ENCODE results near the gene SRSF1.

Gene SRSF1

GRCh38 chr17:57971572-57971971 is 35.5 kb downstream of the SRSF1 start:
- TF ChIP-seq, protein P1, sequence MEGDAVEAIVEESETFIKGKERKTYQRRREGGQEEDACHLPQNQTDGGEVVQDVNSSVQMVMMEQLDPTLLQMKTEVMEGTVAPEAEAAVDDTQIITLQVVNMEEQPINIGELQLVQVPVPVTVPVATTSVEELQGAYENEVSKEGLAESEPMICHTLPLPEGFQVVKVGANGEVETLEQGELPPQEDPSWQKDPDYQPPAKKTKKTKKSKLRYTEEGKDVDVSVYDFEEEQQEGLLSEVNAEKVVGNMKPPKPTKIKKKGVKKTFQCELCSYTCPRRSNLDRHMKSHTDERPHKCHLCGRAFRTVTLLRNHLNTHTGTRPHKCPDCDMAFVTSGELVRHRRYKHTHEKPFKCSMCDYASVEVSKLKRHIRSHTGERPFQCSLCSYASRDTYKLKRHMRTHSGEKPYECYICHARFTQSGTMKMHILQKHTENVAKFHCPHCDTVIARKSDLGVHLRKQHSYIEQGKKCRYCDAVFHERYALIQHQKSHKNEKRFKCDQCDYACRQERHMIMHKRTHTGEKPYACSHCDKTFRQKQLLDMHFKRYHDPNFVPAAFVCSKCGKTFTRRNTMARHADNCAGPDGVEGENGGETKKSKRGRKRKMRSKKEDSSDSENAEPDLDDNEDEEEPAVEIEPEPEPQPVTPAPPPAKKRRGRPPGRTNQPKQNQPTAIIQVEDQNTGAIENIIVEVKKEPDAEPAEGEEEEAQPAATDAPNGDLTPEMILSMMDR (conservative IDR thresholded peaks at IDR 0.05; ENCODE audit: low read depth, low read length) = no peak
- H3K4me3 ChIP-seq (ENCODE audit: low read depth, low read length) = no peak overlapping the region
- DNase-seq (ENCODE audit: low read depth) = no peak

DNA sequence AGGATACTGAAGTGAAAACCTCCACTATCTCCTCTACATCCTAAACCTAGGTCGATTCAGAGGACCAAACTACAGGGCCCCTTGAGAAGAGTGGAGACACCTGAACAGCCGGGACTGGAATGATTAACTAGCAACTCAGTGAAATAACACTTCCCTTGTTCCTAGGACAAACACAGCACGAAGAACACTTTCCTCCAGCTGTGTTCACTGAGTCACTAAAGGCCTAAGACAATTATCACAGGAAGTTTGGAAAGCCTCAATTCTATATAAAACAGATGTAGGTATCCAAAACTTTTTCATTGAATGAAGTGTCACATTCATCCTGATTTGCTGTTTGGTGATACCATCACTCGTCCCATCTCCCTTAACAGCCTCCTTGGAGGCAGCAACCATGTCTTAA is 36.3 kb downstream of the SRSF1 start:
- H3K4me3 ChIP-seq (ENCODE audit: low read depth, low read length) = no peak overlapping the region
- TF ChIP-seq, protein P1 (conservative IDR thresholded peaks at IDR 0.05; ENCODE audit: low read depth, low read length) = no peak
- DNase-seq (ENCODE audit: low read depth) = no peak

DNA sequence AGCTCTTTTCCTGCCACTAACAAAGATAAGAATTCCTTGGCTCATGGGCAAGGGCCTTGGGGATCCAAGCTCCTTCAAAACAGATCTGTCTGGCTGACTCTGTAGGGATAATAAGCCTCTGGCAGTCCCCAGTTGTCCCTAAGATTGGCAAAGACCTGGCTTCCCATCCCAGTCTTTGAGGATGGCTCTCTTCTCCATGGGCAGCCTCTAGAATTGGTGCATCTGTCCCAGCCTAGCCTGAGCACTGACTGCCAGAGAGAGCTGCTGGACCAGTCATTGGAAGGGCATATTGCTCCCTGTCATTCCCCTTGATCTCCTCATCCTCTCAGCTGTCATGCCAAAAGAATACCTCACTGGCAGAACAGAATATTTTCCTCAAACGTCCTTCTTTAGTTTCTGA is 38.6 kb downstream of the SRSF1 start:
- TF ChIP-seq, protein P1 (conservative IDR thresholded peaks at IDR 0.05; ENCODE audit: low read depth, low read length) = no peak
- DNase-seq (ENCODE audit: low read depth) = no peak
- H3K4me3 ChIP-seq (ENCODE audit: low read depth, low read length) = no peak overlapping the region

GRCh38 chr17:57966875-57967274 is 40.2 kb downstream of the SRSF1 start:
- TF ChIP-seq, protein P1 (conservative IDR thresholded peaks at IDR 0.05; ENCODE audit: low read depth, low read length) = no peak

GRCh38 chr17:57966246-57966645 is 40.8 kb downstream of the SRSF1 start:
- no peak for DNase-seq (ENCODE audit: low read depth)
- no peak overlapping the region for H3K4me3 ChIP-seq (ENCODE audit: low read depth, low read length)
- TF ChIP-seq, protein P1 (conservative IDR thresholded peaks at IDR 0.05; ENCODE audit: low read depth, low read length) = no peak

More at GRCh38 chr17:57966875-57967274, 40.2 kb downstream of the SRSF1 start:
- H3K4me3 ChIP-seq (ENCODE audit: low read depth, low read length) = no peak overlapping the region
- DNase-seq (ENCODE audit: low read depth) = no peak

- no peak for DNase-seq (ENCODE audit: low read depth)
- TF ChIP-seq, protein P1 (conservative IDR thresholded peaks at IDR 0.05; ENCODE audit: low read depth, low read length) = no peak
These were observed 41.4 kb downstream of the SRSF1 start for GRCh38 chr17:57965521-57966160.

GRCh38 chr17:57963149-57963511 is 43.9 kb downstream of the SRSF1 start:
- TF ChIP-seq, protein P1 (conservative IDR thresholded peaks at IDR 0.05; ENCODE audit: low read depth, low read length) = no peak
- DNase-seq (ENCODE audit: low read depth) = no peak
- no peak overlapping the region for H3K4me3 ChIP-seq (ENCODE audit: low read depth, low read length)

More at GRCh38 chr17:57965521-57966160, 41.4 kb downstream of the SRSF1 start:
- H3K4me3 ChIP-seq (ENCODE audit: low read depth, low read length) = no peak overlapping the region
